Measurements from ENCODE around the gene LRTM1. TPM values are rescaled to one million over a fixed set of nuclear protein-coding genes. Genes with fewer than 3 reads are reported as not detected.

LRTM1 gene
- 0.24 TPM in 1 of 2 replicates, not detected in the other for polyA plus RNA-seq

DNA sequence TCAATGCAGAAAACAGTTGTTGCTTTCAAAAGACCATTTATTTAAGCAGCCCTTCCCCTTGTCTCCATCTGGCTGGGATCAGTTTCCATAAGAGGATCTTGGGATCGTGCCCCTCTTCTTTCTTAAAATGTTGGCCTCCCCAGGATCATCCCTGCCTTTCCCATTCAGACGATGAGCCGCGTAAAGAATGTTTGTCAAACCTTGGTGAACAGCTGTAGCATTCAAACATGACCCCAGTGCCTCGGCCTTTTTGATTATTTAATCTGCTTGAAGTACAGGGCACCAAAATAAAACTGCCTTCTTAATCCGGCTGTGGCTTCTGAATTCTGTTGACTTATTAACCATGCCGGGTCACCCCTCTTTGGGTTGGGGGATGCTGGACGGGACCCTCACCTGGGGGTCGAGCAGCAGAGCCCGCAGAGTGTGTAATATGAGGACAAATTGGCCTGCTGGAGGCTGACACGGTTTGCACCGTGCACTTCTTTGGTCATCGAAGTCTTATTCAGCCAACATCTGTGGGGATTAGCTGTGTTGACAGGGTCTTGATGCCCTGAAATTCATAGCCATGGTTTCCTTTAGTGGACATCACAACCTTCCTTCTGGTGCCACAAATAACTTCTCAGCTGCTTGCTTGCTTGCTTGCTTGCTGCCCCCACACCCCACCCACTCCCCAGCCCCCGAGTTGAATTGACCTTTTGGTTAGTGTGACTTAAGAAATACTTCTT is at the start of gene LRTM1:
Gene LRTM1 (minus strand): TSS at position 14 of the 725 bp plus-strand sequence. CDS start 148 bp downstream, outside the sequence.

Measured in Purkinje cell (primary cell).